Measurements from ENCODE around the gene TXNDC11. TPM values are rescaled to one million over a fixed set of nuclear protein-coding genes. Genes with fewer than 3 reads are reported as not detected.

The TXNDC11 gene
- total RNA-seq, 1 donor from 2014 or later, result 26.7 TPM

- no peaks in the 10 kb centered on the region for H3K27me3 Mint-ChIP-seq
- no peaks in the 10 kb centered on the region for H3K9me3 Mint-ChIP-seq
These were observed 112.5 kb downstream of the TXNDC11 start for GRCh38 chr16:11630046-11630767.

More at GRCh38 chr16:11630046-11630767, 112.5 kb downstream of the TXNDC11 start:
- DNase-seq (ENCODE audit: extremely low spot score, unreplicated experiment), result no peak
- Mint-ChIP-seq H3K4me1 (ENCODE audit: unreplicated experiment) (peaks cover 15% of the 10 kb centered on the region), H3K36me3 (no peaks in the 10 kb centered on the region), H3K4me3 (no peak overlapping the region), H3K27ac (no peak overlapping the region)
- TF ChIP-seq CTCF (conservative IDR thresholded peaks at IDR 0.05), result no peak

Other genes starting within 250 kb of the TXNDC11 start
- gene LITAF, start 155.9 kb downstream of the TXNDC11 start, total RNA-seq (ENCODE audit: low replicate concordance), result 49.8 and 66.6 TPM in 2 replicates
- 23.8 and 44.0 TPM in 2 replicates for gene SNN, start 74.4 kb downstream of the TXNDC11 start, total RNA-seq (ENCODE audit: low replicate concordance)
- 43.3 and 67.5 TPM in 2 replicates for gene ZC3H7A, start 54.4 kb upstream of the TXNDC11 start, total RNA-seq (ENCODE audit: low replicate concordance)
- 150 and 184 TPM in 2 replicates for gene RSL1D1, start 108.7 kb upstream of the TXNDC11 start, total RNA-seq (ENCODE audit: low replicate concordance)
- gene GSPT1, start 173.1 kb upstream of the TXNDC11 start, total RNA-seq (ENCODE audit: low replicate concordance), result 99.1 and 101 TPM in 2 replicates
- gene NPIPB2, start 199.2 kb upstream of the TXNDC11 start, total RNA-seq (ENCODE audit: low replicate concordance), result 7.5 and 13.4 TPM in 2 replicates
- gene TNFRSF17, start 222.4 kb upstream of the TXNDC11 start, total RNA-seq (ENCODE audit: low replicate concordance), result not detected in 2 replicates
- gene SNX29, start 233.9 kb upstream of the TXNDC11 start, total RNA-seq (ENCODE audit: low replicate concordance), result 21.9 and 24.7 TPM in 2 replicates

Data from type B pancreatic cell (in vitro differentiated cells).